ENCODE measurements around the gene THRAP3. TPM values are rescaled to one million over a fixed set of nuclear protein-coding genes. Genes with fewer than 3 reads are reported as not detected.

The THRAP3 gene
- polyA plus RNA-seq, 3 donors from 2014 or later: 61.6 to 103 (median 70.7) TPM

DNA sequence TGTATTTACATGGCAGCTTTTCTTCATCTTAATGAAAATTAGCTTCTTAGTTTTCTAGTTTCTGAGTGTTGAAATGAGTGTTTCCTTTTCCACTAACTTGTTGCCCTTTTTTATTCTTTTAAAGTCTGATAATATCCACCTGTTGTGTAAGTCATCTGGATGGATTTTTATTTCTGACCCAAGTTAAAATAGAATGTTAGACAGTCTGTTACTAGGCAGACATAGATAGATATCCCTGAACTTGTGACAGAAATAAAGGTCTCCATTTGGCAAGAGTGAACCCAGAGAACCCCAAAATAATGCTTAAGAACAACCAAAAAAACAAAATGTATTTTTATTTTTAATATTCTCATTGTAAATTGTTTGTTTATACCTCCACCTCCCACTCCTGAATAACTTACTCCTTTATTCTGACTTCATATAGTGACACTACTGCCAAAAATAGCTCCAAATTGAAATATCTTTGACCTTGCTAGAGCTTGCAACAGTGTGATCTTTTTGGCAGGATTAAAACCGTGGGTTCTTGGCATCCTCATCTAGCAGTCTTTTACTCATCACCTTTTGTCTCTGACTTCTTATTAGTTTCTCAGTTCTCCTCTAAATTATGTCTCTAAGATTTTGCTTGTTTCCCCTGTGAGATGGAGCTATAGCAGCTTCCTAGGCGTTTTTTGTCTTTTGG lies 55.0 kb downstream of the THRAP3 start:
- Mint-ChIP-seq H3K9me3 (no peaks in the 10 kb centered on the region), H3K4me1 (peaks cover 19 to 36% of the 10 kb centered on the region in 2 donors)

DNA sequence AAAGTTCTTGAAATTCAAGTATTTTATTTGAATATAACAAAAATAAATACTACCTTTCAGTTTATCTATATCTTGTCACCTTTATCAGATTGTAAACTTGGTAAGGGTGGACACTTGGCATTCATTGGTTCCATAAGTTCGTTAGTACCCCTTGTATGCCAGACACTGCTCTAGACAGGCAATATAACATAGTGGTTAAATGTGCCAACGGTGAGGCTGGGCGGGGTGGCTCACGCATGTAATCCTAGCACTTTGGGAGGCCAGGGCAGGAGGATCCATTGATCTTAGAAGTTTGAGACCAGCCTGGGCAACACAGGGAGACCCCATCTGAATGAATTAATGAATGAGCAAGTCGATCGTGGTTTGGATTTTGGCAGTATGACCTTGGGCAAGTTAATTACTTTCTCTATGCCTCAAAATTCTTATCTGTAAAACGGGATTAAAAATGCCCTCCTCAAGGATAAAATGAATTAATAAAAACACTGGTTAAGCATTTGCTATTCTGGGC lies 55.6 kb downstream of the THRAP3 start:
- Mint-ChIP-seq H3K36me3 (peaks cover 0 to 13% (median 0%) of the 10 kb centered on the region in 3 donors), H3K9me3 (no peaks in the 10 kb centered on the region), H3K27me3 (ENCODE audit: low read depth in 3 of 3) (peaks cover 0 to 2% (median 0%) of the 10 kb centered on the region in 3 donors), H3K4me1 (peaks cover 19 to 36% of the 10 kb centered on the region in 2 donors), H3K27ac (peak overlapping the region; percentile 4 to 84 (median 60)), H3K4me3 (no peak overlapping the region)
- no peak for DNase-seq

More for the DNA sequence above, 55.0 kb downstream of the THRAP3 start:
- peaks cover 0 to 12% (median 0%) of the 10 kb centered on the region in 3 donors for H3K36me3 Mint-ChIP-seq
- H3K27ac Mint-ChIP-seq: peak overlapping the region in 3 of 6 donors; percentile 16 to 74 (median 32)
- no peak overlapping the region for H3K4me3 Mint-ChIP-seq
- DNase-seq: no peak
- H3K27me3 Mint-ChIP-seq (ENCODE audit: low read depth in 3 of 3): peaks cover 0 to 2% (median 0%) of the 10 kb centered on the region in 3 donors

DNA sequence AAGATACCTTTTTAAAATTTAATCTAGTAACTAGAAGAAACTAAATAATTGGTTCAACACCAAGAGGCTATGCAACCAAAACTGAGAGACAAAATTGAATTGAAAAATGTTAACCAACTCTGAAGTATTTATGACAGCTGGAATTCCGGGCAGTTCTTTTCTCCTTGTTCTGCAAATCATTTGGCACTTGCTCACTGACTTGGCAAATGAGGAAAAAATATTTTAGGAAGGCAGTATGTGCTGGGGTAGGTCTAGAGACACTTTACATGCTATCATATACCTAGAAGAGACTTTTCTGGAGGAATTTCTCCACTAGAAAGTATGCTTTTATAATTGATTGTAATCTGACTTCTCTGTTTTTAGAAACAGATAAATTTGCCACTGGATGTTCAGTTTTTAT lies 59.8 kb downstream of the THRAP3 start:
- no peaks in the 10 kb centered on the region for H3K9me3 Mint-ChIP-seq
- peak overlapping the region in 4 of 6 donors; percentile 63 to 73 (median 64) for H3K27ac Mint-ChIP-seq
- peaks cover 21 to 48% of the 10 kb centered on the region in 2 donors for H3K4me1 Mint-ChIP-seq
- no peaks in the 10 kb centered on the region for H3K27me3 Mint-ChIP-seq (ENCODE audit: low read depth in 3 of 3)
- H3K36me3 Mint-ChIP-seq: peaks cover 8 to 41% (median 13%) of the 10 kb centered on the region in 3 donors
- H3K4me3 Mint-ChIP-seq: no peak overlapping the region
- DNase-seq: no peak

- peaks cover 18 to 43% of the 10 kb centered on the region in 2 donors for H3K4me1 Mint-ChIP-seq
- no peak for DNase-seq
- H3K36me3 Mint-ChIP-seq: peaks cover 9 to 44% (median 16%) of the 10 kb centered on the region in 3 donors
- no peaks in the 10 kb centered on the region for H3K27me3 Mint-ChIP-seq (ENCODE audit: low read depth in 3 of 3)
- H3K27ac Mint-ChIP-seq: peak overlapping the region in 3 of 6 donors; percentile 45 to 64 (median 63)
- no peak overlapping the region for H3K4me3 Mint-ChIP-seq
- H3K9me3 Mint-ChIP-seq: no peaks in the 10 kb centered on the region
Observed at GRCh38 chr1:36284517-36284916, 60.3 kb downstream of the THRAP3 start.

DNA sequence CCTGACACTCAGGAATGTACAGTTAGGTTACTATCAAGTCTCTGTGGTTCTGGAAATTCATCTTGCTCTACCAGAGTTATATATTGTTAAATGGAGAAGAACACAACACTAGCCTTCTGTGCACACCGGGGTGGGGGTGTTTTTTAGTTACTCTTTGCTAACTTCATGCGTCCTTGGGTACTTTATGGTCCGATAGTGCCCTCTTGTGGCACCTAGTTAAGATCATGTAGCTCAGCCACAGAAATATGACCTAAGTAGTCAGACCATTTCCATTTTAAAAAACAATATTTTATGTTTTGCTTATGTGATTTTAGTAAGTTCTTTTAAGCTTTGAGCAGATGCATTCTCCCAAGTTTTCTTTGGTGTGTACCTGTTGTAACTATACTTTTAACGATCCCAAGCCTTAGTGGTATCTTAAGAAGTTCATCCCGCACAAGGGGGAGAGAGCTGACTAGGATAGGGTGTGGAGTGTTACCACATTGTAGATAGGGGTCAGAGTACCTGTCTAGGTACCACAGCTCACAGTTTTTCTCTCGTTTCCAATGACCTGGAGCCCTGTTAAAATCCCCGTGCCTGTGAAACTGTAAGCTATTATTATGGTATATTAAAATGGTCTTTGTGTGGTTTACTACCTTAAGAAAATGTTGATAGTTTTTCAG lies 61.3 kb downstream of the THRAP3 start:
- H3K4me3 Mint-ChIP-seq: no peak overlapping the region
- peak overlapping the region; percentile 63 to 84 (median 75) for H3K27ac Mint-ChIP-seq
- H3K27me3 Mint-ChIP-seq (ENCODE audit: low read depth in 3 of 3): peaks cover 0 to 2% (median 0%) of the 10 kb centered on the region in 3 donors
- DNase-seq: peak; percentile 62 to 72 (median 68)
- peaks cover 9 to 48% (median 16%) of the 10 kb centered on the region in 3 donors for H3K36me3 Mint-ChIP-seq
- H3K9me3 Mint-ChIP-seq: no peaks in the 10 kb centered on the region
- peaks cover 11 to 33% of the 10 kb centered on the region in 2 donors for H3K4me1 Mint-ChIP-seq

DNA sequence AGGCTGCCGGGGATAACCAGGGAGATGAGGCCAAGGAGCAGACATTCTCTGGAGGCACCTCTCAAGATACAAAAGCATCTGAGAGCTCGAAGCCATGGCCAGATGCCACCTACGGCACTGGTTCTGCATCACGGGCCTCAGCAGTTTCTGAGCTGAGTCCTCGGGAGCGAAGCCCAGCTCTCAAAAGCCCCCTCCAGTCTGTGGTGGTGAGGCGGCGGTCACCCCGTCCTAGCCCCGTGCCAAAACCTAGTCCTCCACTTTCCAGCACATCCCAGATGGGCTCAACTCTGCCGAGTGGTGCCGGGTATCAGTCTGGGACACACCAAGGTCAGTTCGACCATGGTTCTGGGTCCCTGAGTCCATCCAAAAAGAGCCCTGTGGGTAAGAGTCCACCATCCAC lies 62.6 kb downstream of the THRAP3 start:
- no peaks in the 10 kb centered on the region for H3K9me3 Mint-ChIP-seq
- DNase-seq: no peak
- H3K4me3 Mint-ChIP-seq: no peak overlapping the region
- H3K27ac Mint-ChIP-seq: peak overlapping the region in 1 of 6 donors; percentile 43
- H3K27me3 Mint-ChIP-seq (ENCODE audit: low read depth in 3 of 3): peaks cover 0 to 2% (median 0%) of the 10 kb centered on the region in 3 donors
- H3K36me3 Mint-ChIP-seq: peaks cover 15 to 58% (median 16%) of the 10 kb centered on the region in 3 donors
- peaks cover 10 to 25% of the 10 kb centered on the region in 2 donors for H3K4me1 Mint-ChIP-seq

DNA sequence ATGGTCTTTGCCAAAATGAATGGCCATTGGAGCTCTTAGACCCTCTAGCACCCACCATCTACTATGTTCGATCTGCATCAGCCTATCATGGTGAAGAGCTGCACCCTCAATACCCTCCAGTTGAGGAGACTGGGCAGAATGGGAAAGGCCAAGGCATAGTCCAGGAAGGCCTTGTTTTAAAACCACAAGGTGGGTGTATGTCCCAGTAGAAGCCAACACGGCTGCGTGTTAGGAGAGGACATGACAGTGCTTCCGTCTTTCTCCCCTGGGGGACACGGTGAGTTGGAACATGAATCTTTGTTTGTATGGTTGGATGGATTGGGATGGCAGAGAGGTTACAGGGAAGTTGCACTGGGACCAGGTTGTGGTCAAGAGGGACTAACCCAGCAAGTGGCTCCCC lies 63.4 kb downstream of the THRAP3 start:
- no peak for DNase-seq
- Mint-ChIP-seq H3K9me3 (no peaks in the 10 kb centered on the region), H3K36me3 (peaks cover 15 to 58% (median 16%) of the 10 kb centered on the region in 3 donors), H3K27me3 (ENCODE audit: low read depth in 3 of 3) (peaks cover 0 to 2% (median 0%) of the 10 kb centered on the region in 3 donors), H3K27ac (peak overlapping the region in 1 of 6 donors; percentile 58), H3K4me3 (no peak overlapping the region), H3K4me1 (peaks cover 8 to 22% of the 10 kb centered on the region in 2 donors)

- DNase-seq: no peak
- Mint-ChIP-seq H3K27me3 (ENCODE audit: low read depth in 3 of 3) (peaks cover 0 to 2% (median 0%) of the 10 kb centered on the region in 3 donors), H3K36me3 (peaks cover 17 to 39% (median 18%) of the 10 kb centered on the region in 3 donors), H3K9me3 (peaks cover 0 to 1% (median 0%) of the 10 kb centered on the region in 6 donors), H3K4me3 (no peak overlapping the region), H3K4me1 (peaks cover 0 to 1% of the 10 kb centered on the region in 2 donors), H3K27ac (peak overlapping the region in 2 of 6 donors; percentile 51 to 70)
Observed at GRCh38 chr1:36295390-36295789, 71.1 kb downstream of the THRAP3 start.

- Mint-ChIP-seq H3K9me3 (peaks cover 0 to 1% (median 0%) of the 10 kb centered on the region in 6 donors), H3K4me3 (no peak overlapping the region), H3K27ac (peak overlapping the region in 2 of 6 donors; percentile 55 to 62), H3K27me3 (ENCODE audit: low read depth in 3 of 3) (peaks cover 0 to 3% (median 0%) of the 10 kb centered on the region in 3 donors), H3K36me3 (peaks cover 11 to 39% (median 28%) of the 10 kb centered on the region in 3 donors), H3K4me1 (peaks cover 0 to 1% of the 10 kb centered on the region in 2 donors)
- no peak for DNase-seq
Observed at GRCh38 chr1:36297062-36297461, 72.8 kb downstream of the THRAP3 start.

DNA sequence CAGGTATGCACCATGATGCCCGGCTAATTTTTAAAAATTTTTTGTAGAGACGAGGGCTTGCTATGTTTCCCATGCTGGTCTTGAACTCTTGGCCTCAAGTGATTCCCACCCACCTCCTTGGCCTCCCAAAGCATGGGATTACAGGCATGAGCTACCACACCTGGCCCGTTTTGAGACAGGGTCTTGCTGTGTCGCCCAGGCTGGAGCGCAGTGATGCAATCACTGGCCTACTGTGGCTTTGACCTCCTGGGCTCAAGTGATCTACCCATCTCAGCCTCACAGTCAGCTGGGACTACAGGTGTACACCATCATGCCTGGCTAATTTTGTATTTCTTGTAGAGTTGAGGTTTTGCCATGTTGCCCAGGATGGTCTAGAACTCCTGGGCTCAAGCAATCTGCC lies 74.4 kb downstream of the THRAP3 start:
- DNase-seq: no peak
- peaks cover 16 to 48% (median 37%) of the 10 kb centered on the region in 3 donors for H3K36me3 Mint-ChIP-seq
- peaks cover 0 to 3% (median 1%) of the 10 kb centered on the region in 3 donors for H3K27me3 Mint-ChIP-seq (ENCODE audit: low read depth in 3 of 3)
- no peak overlapping the region for H3K27ac Mint-ChIP-seq
- peaks cover 0 to 1% of the 10 kb centered on the region in 2 donors for H3K4me1 Mint-ChIP-seq
- peaks cover 0 to 1% (median 0%) of the 10 kb centered on the region in 6 donors for H3K9me3 Mint-ChIP-seq
- no peak overlapping the region for H3K4me3 Mint-ChIP-seq

GRCh38 chr1:36300526-36300925 lies 76.3 kb downstream of the THRAP3 start:
- peaks cover 10 to 39% (median 35%) of the 10 kb centered on the region in 3 donors for H3K36me3 Mint-ChIP-seq
- H3K4me3 Mint-ChIP-seq: no peak overlapping the region
- H3K27me3 Mint-ChIP-seq (ENCODE audit: low read depth in 3 of 3): peaks cover 1 to 2% (median 2%) of the 10 kb centered on the region in 3 donors
- H3K9me3 Mint-ChIP-seq: peaks cover 0 to 1% (median 0%) of the 10 kb centered on the region in 6 donors
- no peak for DNase-seq
- peaks cover 0 to under 1% of the 10 kb centered on the region in 2 donors for H3K4me1 Mint-ChIP-seq
- peak overlapping the region in 3 of 6 donors; percentile 15 to 53 (median 18) for H3K27ac Mint-ChIP-seq

DNA sequence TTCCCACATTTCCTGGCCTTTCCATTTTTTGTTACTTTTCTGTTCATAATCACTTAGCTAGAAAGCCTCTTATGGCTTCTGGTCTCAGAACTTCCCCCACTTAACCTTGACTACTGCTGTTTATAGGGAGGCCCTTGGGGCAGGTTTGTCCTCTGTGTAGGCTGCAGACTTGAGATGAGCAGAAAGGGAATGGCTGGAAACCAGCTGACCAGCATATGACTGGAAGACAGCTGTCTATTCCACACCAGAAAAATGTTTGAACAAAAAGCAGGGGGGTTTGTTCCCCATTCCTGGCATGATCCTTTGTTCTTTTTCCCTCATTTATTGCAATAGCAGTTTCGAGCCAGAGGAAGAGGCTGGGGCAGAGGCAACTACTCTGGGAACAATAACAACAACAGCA lies 77.0 kb downstream of the THRAP3 start:
- Mint-ChIP-seq H3K4me1 (peaks cover 0 to 4% of the 10 kb centered on the region in 2 donors), H3K27ac (peak overlapping the region in 3 of 6 donors; percentile 6 to 67 (median 53)), H3K9me3 (peaks cover 0 to 1% (median 0%) of the 10 kb centered on the region in 6 donors), H3K4me3 (no peak overlapping the region), H3K27me3 (ENCODE audit: low read depth in 3 of 3) (peaks cover 1 to 2% (median 2%) of the 10 kb centered on the region in 3 donors), H3K36me3 (peaks cover 8 to 39% (median 35%) of the 10 kb centered on the region in 3 donors)
- no peak for DNase-seq

DNA sequence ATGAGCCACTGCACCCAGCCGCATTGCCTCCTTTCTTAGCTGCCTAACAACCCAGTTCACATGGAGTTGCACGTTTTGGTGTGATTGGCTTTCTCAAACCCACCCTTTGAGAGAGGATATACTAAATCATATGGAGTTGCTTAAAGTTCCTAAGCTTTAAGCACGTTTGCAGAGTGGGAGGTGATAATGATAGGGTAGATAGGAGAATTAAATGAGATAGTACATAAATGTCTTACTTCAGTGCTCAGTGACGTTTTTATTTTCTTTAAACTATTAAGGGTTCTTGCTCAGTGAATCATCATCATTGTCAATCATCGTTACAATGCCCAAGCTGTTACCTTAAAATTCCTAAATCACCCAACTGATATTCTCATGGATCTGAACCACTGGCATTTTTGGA lies 79.0 kb downstream of the THRAP3 start:
- H3K9me3 Mint-ChIP-seq: peaks cover 0 to 1% (median 0%) of the 10 kb centered on the region in 6 donors
- no peak overlapping the region for H3K4me3 Mint-ChIP-seq
- peak overlapping the region in 1 of 6 donors; percentile 24 for H3K27ac Mint-ChIP-seq
- peaks cover 8 to 35% (median 34%) of the 10 kb centered on the region in 3 donors for H3K36me3 Mint-ChIP-seq
- peaks cover 8 to 12% of the 10 kb centered on the region in 2 donors for H3K4me1 Mint-ChIP-seq
- peaks cover 1 to 4% (median 2%) of the 10 kb centered on the region in 3 donors for H3K27me3 Mint-ChIP-seq (ENCODE audit: low read depth in 3 of 3)
- no peak for DNase-seq
